HepG2 (cell line): ENCODE measurements around the gene RAB22A.

Source experiments
- CTCF ChIP-seq: sonication (generic); formaldehyde crosslinking; IDR thresholded peaks from 2 replicates; pipeline ENCODE4 v1.5.0; 2020; ENCODE audit warnings: mild to moderate bottlenecking, missing genetic modification reagents, moderate library complexity
- FOXM1 ChIP-seq: sonication (generic); formaldehyde crosslinking; IDR thresholded peaks from 2 replicates; pipeline ENCODE4 v1.5.0; 2020; ENCODE audit warnings: missing genetic modification reagents
- JARID2 ChIP-seq: sonication (generic); formaldehyde crosslinking; IDR thresholded peaks from 2 replicates; pipeline ENCODE4 v1.8.1; 2023; ENCODE audit warnings: missing genetic modification reagents, inconsistent platforms; ENCODE audit not compliant: insufficient replicate concordance
- NCOA2 ChIP-seq: sonication (generic); formaldehyde crosslinking; IDR thresholded peaks from 2 replicates; pipeline ENCODE4 v1.8.0; 2022; ENCODE audit warnings: inconsistent platforms
- REST ChIP-seq, 2 experiments: IDR thresholded peaks; 2 replicates each; pipeline ENCODE4 v1.6.1; 2011 to 2012; ENCODE audit warnings: low read length in 2 of 2, borderline replicate concordance in 1 of 2, low read depth in 1 of 2, mild to moderate bottlenecking in 1 of 2, moderate library complexity in 1 of 2
- SMC3 ChIP-seq: IDR thresholded peaks from 2 replicates; pipeline ENCODE4 v1.6.1; 2011; ENCODE audit warnings: low read length, improper control_type of control experiment
- ZNF234 ChIP-seq: sonication (generic); formaldehyde crosslinking; conservative IDR thresholded peaks from 2 replicates; pipeline ENCODE4 v1.5.1; 2020; ENCODE audit warnings: mild to moderate bottlenecking, missing genetic modification reagents

DNA sequence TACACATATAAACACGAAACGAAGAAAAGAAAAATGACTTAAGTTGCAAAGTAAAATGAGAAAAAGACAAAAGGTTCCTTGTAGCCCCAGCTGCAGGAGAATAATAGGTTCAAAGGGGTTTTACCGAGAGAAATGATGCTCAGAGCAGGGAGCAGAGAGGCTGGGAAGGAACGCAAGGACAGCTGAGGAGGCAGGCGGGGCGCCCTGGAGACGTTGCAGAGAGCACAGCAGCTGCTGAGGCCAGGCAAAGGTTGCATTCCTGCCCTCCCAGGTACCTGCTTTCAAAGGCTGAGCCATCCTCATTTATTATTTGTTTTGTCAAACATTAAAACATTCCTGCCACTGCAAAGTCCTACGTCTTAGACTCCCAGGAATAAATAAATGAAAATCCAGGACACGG lies 63.3 kb downstream of the RAB22A start:
- no peak for TF ChIP-seq NCOA2 (CRISPR knock-in tag)
- TF ChIP-seq JARID2 (CRISPR knock-in tag), result no peak
- TF ChIP-seq CTCF (CRISPR knock-in tag), result no peak
- TF ChIP-seq FOXM1, result no peak
- no peak for TF ChIP-seq REST (IDR thresholded peaks at IDR 0.05; ENCODE audit: borderline replicate concordance in 1 of 2, low read depth in 1 of 2, low read length in 2 of 2)
- TF ChIP-seq ZNF234 (CRISPR knock-in tag), result no peak
- TF ChIP-seq SMC3, result no peak
